WTC11 (cell line): ENCODE measurements around the gene FHIT.

Experiments
- FOXK1 ChIP-seq: sonication (generic); formaldehyde crosslinking; IDR thresholded peaks from 2 replicates; pipeline ENCODE4 v1.8.0; 2022; ENCODE audit warnings: mild to moderate bottlenecking, moderate library complexity, missing genetic modification reagents
- NFYB ChIP-seq: sonication (generic); formaldehyde crosslinking; conservative IDR thresholded peaks from 2 replicates; pipeline ENCODE4 v1.8.0; 2022; ENCODE audit warnings: low read depth, missing genetic modification reagents
- PRRX2 ChIP-seq: fragments of 250-450 bp; sonication (Bioruptor Pico); IDR thresholded peaks from 2 replicates; pipeline ENCODE4 v1.8.0; 2021; ENCODE audit warnings: mild to moderate bottlenecking
- SMAD3 ChIP-seq: sonication (generic); formaldehyde crosslinking; IDR thresholded peaks from 2 replicates; pipeline ENCODE4 v1.8.0; 2022; ENCODE audit warnings: missing genetic modification reagents, mild to moderate bottlenecking, borderline replicate concordance
- ZNF423 ChIP-seq: fragments of 250-450 bp; sonication (Bioruptor Pico); IDR thresholded peaks from 2 replicates; pipeline ENCODE4 v2.1.2; 2022; ENCODE audit warnings: mild to moderate bottlenecking, moderate library complexity
- TF ChIP-seq, protein P1 (sequence below): sonication (generic); formaldehyde crosslinking; IDR thresholded peaks from 2 replicates; pipeline ENCODE4 v1.8.1; 2022; ENCODE audit warnings: low read depth, missing genetic modification reagents, borderline replicate concordance
- TF ChIP-seq, protein P2 (sequence below): fragments of 200-600 bp; IDR thresholded peaks from 2 replicates; pipeline ENCODE4 v1.8.0; 2022; ENCODE audit warnings: antibody characterized with exemption
- TF ChIP-seq, protein P3 (sequence below): sonication (generic); formaldehyde crosslinking; conservative IDR thresholded peaks from 2 replicates; pipeline ENCODE4 v1.8.1; 2022; ENCODE audit warnings: mild to moderate bottlenecking, missing genetic modification reagents
- TF ChIP-seq, protein P4 (sequence below): sonication (generic); formaldehyde crosslinking; IDR thresholded peaks from 2 replicates; pipeline ENCODE4 v1.8.1; 2022; ENCODE audit warnings: low read depth, mild to moderate bottlenecking, moderate library complexity, missing genetic modification reagents, borderline replicate concordance
- TF ChIP-seq, protein P5 (sequence below): sonication (generic); formaldehyde crosslinking; IDR thresholded peaks from 2 replicates; pipeline ENCODE4 v1.8.0; 2022; ENCODE audit warnings: mild to moderate bottlenecking, missing genetic modification reagents
- TF ChIP-seq, protein P6 (sequence below): sonication (generic); formaldehyde crosslinking; IDR thresholded peaks from 2 replicates; pipeline ENCODE4 v1.8.1; 2023; ENCODE audit warnings: mild to moderate bottlenecking, missing genetic modification reagents, moderate library complexity

DNA sequence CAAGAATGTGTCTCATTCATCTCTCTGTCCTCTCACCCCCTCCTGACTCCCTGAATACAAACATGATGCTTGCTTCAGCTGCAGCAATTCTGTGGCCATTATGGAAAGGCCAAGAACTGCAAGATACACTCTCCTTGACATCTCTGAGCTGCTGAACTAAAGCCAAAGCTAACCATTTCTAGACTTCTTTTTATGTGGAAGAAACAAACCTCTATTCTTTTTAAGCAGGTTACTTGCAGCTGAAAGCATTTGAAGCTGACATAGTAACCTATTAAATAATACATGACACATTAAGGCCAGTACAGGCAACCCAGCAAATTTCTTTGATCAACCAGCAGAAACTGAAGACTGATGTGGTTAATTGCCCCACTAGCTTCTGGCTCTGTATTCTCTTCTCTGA lies 17.5 kb downstream of the FHIT start:
- TF ChIP-seq, protein P1, sequence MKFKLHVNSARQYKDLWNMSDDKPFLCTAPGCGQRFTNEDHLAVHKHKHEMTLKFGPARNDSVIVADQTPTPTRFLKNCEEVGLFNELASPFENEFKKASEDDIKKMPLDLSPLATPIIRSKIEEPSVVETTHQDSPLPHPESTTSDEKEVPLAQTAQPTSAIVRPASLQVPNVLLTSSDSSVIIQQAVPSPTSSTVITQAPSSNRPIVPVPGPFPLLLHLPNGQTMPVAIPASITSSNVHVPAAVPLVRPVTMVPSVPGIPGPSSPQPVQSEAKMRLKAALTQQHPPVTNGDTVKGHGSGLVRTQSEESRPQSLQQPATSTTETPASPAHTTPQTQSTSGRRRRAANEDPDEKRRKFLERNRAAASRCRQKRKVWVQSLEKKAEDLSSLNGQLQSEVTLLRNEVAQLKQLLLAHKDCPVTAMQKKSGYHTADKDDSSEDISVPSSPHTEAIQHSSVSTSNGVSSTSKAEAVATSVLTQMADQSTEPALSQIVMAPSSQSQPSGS, result no peak
- TF ChIP-seq, protein P2, sequence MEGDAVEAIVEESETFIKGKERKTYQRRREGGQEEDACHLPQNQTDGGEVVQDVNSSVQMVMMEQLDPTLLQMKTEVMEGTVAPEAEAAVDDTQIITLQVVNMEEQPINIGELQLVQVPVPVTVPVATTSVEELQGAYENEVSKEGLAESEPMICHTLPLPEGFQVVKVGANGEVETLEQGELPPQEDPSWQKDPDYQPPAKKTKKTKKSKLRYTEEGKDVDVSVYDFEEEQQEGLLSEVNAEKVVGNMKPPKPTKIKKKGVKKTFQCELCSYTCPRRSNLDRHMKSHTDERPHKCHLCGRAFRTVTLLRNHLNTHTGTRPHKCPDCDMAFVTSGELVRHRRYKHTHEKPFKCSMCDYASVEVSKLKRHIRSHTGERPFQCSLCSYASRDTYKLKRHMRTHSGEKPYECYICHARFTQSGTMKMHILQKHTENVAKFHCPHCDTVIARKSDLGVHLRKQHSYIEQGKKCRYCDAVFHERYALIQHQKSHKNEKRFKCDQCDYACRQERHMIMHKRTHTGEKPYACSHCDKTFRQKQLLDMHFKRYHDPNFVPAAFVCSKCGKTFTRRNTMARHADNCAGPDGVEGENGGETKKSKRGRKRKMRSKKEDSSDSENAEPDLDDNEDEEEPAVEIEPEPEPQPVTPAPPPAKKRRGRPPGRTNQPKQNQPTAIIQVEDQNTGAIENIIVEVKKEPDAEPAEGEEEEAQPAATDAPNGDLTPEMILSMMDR, result no peak
- TF ChIP-seq ZNF423 (CRISPR knock-in tag) (no peak), FOXK1 (no peak), NFYB (CRISPR knock-in tag) (no peak), SMAD3 (CRISPR knock-in tag) (no peak), PRRX2 (no peak)
- TF ChIP-seq, protein P3, sequence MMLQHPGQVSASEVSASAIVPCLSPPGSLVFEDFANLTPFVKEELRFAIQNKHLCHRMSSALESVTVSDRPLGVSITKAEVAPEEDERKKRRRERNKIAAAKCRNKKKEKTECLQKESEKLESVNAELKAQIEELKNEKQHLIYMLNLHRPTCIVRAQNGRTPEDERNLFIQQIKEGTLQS, result no peak
- TF ChIP-seq, protein P4, sequence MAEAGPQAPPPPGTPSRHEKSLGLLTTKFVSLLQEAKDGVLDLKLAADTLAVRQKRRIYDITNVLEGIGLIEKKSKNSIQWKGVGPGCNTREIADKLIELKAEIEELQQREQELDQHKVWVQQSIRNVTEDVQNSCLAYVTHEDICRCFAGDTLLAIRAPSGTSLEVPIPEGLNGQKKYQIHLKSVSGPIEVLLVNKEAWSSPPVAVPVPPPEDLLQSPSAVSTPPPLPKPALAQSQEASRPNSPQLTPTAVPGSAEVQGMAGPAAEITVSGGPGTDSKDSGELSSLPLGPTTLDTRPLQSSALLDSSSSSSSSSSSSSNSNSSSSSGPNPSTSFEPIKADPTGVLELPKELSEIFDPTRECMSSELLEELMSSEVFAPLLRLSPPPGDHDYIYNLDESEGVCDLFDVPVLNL (CRISPR knock-in tag), result no peak
- TF ChIP-seq, protein P5, sequence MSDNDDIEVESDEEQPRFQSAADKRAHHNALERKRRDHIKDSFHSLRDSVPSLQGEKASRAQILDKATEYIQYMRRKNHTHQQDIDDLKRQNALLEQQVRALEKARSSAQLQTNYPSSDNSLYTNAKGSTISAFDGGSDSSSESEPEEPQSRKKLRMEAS (CRISPR knock-in tag), result no peak
- TF ChIP-seq, protein P6, sequence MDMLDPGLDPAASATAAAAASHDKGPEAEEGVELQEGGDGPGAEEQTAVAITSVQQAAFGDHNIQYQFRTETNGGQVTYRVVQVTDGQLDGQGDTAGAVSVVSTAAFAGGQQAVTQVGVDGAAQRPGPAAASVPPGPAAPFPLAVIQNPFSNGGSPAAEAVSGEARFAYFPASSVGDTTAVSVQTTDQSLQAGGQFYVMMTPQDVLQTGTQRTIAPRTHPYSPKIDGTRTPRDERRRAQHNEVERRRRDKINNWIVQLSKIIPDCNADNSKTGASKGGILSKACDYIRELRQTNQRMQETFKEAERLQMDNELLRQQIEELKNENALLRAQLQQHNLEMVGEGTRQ (CRISPR knock-in tag), result no peak
